Uterus (tissue), 2 donors: ENCODE measurements around the gene PRKN.

Experiments used
- POLR2A ChIP-seq, 2 donors: fragments of 450-650 bp; IDR thresholded peaks; one replicate each; pipeline ENCODE4 v1.6.1; 2016; ENCODE audit warnings: antibody characterized with exemption in 2 of 2, mild to moderate bottlenecking in 1 of 2, moderate library complexity in 1 of 2
- TF ChIP-seq, protein P1 (sequence below), 4 experiments: fragments of 200-600 bp in 2 of 4; fragments of 450-650 bp in 2 of 4; sonication (generic) in 2 of 4; IDR thresholded peaks; one replicate each; pipeline ENCODE4 v1.5.1; 2016 to 2019; ENCODE audit warnings: antibody characterized with exemption in 4 of 4, mild to moderate bottlenecking in 2 of 4, moderate library complexity in 1 of 4

DNA sequence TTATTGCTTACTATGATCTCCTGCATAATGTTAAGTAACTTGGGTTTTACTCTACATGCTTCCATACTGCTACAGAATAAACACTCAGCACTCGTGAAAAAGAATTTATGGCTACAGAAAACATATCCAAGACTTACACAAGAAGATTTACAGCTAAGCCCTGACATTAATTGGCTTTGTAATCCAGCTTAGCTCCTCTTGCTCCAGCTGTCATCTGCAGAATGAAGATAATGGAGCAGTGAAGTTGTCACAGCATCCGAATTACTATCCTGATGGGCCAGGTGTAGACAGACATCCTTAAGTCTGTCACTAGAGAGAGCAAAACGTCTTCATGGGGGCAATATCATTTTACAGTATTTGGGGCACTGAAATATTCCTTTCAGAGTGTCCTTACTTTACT, 155.3 kb downstream of the PRKN start:
- TF ChIP-seq, protein P1, sequence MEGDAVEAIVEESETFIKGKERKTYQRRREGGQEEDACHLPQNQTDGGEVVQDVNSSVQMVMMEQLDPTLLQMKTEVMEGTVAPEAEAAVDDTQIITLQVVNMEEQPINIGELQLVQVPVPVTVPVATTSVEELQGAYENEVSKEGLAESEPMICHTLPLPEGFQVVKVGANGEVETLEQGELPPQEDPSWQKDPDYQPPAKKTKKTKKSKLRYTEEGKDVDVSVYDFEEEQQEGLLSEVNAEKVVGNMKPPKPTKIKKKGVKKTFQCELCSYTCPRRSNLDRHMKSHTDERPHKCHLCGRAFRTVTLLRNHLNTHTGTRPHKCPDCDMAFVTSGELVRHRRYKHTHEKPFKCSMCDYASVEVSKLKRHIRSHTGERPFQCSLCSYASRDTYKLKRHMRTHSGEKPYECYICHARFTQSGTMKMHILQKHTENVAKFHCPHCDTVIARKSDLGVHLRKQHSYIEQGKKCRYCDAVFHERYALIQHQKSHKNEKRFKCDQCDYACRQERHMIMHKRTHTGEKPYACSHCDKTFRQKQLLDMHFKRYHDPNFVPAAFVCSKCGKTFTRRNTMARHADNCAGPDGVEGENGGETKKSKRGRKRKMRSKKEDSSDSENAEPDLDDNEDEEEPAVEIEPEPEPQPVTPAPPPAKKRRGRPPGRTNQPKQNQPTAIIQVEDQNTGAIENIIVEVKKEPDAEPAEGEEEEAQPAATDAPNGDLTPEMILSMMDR (IDR thresholded peaks at IDR 0.05), result no peak
- TF ChIP-seq POLR2A (IDR thresholded peaks at IDR 0.05), result no peak
